NCI-H1048 (cell line): Measurements from ENCODE around the gene TBX21.
"Not testable (repeated sequence)": the region's sequence is repeated elsewhere in the genome, so short reads cannot be mapped to it uniquely, and the experiment has no call there.

Experiments used
- DNase-seq: peaks from one replicate; lab custom pipeline; 2025; lab: John Stamatoyannopoulos, UW

Gene TBX21

DNA sequence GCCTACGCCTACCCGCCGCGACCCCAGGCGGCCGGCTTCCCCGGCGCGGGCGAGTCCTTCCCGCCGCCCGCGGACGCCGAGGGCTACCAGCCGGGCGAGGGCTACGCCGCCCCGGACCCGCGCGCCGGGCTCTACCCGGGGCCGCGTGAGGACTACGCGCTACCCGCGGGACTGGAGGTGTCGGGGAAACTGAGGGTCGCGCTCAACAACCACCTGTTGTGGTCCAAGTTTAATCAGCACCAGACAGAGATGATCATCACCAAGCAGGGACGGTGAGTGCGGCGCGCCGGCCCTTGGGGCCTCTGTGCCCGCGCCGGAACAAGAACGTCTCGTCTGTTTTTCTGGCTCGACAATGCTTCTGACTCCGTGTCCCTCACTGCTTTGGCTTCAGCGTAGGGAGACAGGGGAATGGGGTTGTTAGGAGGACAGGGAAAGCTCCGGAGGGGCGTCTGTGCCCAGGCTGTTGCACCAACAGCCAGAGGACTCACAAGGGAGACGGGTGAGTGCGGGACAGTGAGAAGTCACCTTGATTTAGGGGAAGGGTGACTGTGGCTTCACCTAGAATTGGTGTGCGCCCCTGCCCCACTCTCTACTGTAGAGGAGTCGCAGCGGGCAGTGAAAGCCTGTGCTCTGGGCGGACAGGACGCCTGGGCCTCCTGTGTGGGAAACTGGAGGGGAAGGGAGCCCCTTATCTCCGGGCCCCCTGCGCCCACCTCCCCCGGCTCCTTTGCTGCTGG is 806 bp downstream of the TBX21 start:
- DNase-seq, result no peak

DNA sequence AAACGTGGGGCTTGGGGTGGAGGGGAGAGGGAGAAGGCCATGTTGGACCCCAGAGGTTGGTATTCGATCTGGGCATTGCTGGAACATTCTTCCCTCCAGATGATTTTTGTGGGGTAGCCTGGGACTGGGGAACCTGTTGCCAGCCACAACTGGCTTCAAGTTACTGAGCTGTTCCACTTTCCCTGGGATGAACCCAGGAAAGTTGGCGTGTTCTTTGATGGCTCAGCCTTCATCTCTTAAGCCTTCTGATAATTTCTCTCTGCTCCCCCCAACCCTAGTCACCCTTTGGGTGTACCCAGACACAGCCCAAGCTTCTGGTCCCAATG is 2.1 kb downstream of the TBX21 start:
- DNase-seq, result no peak

DNA sequence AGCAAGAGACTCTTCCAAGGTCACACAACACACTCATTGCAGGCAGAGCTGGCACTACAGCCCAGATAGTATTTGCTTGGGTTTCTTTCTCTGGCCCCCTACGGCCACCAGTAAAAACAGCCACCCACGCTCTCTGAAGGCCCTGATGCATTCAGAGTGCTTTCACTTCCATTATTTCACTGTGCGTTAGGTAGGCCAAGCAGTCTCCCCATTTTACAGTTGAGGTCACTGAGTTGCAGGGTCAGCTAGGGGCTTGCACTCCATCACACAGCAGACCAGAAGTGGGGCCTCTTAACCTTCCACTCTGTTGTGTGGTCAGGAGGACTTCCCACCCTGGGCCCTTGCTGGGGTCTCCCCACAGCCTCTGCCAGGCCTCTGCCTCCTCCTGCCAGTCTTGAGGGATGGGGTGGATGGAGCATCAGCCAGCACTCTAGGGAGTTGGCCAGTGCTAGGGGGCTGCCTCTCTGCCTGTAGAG is 2.5 kb downstream of the TBX21 start:
- no peak for DNase-seq

DNA sequence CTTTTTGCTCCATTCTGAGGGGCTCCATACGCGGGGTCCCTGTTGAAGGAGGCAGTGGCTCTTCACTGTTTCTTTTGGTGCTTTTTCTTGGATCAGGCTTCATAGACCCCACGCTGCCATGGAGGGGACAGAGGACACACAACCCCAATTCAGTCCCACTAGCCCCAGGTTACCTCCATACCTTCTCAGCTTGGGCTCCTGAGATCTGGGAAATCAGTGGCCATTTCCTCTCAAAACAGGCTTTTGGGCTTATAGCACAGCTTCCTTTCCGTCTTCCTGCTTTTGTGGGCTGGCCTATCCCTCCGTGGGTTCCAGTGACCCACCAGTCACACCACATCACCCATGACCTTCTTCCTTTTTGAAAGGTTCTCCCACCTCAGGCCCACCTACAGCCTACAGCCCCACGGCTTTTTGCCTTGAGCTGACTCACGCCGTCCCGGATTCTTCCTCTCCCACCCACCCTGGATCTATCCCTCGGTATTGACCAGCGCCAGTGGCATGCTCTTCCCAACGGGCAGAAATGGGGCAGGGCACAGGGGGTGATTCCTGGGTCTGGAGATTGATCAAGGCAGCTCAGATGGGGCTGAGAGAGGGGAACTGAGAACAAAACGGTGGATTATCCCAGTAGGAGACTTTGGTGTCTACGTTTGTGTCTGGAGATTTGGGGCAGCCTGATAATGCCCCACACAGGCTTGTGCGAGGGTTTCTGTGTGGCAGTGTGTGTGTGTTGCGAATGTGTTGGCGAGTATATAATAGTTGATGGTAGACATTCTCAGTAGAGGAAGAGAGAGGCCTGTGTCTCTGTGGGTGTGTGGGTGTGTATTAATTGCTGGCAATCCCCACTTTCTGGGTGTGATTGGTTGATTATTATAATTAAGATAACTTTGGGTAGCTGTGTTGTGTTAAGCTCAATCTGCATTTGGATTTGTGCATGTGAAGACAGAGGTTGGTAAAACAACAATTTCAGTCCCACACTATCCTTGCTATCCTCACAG is 3.8 kb downstream of the TBX21 start:
- no peak for DNase-seq

DNA sequence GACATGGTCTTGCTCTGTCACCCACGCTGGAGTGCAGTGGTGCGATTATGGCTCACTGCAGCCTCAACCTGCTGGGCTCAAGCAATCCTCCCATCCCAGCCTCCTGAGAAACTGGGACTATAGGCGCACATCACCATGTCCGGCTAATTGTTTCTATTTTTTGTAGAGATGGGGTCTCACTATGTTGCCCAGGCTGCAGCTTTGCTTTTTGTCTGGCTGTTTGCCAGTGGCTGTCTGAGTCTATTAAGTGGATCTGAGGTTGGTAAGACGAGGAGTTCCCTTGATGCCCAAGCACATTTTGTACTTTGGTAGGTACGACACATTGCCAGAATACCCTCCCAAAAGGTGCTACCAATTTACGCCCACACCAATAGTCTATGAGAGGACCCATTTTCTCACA is 5.1 kb downstream of the TBX21 start:
- no peak for DNase-seq

DNA sequence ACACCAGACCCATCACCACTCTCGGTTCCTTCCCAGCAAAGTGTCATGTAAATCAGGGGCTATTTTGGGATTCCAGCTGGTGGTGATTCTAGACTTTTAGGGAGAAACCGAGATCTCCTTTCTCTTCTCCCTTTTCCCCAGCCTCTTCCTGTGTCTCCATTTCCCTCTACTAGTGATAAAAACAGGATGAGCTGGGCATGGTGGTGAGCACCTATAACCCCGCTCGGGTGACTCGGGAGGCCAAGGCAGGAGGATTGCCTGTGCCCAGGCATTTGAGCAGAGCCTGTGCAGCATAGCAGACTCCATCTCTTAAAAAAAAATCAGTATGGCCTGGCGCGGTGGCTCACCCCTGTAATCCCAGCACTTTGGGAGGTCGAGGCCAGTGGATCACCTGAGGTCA is 6.1 kb downstream of the TBX21 start:
- no peak for DNase-seq

DNA sequence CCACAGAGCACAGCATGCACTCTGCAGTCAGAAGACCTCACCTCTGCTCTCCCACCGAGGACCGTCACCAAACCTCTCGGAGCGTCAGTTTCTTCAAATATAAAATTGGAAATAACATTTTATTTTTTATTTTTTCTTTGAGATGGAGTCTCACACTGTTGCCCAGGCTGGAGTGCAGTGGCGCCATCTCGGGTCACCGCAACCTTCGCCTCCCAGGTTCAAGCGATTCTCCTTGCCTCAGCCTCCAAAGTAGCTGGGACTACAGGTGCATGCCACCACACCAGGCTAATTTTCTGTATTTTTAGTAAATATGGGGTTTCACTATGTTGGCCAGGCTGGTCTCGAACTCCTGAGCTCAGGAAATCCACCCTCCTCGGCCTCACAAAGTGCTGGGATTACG is 6.9 kb downstream of the TBX21 start:
- DNase-seq, result not testable (repeated sequence)

DNA sequence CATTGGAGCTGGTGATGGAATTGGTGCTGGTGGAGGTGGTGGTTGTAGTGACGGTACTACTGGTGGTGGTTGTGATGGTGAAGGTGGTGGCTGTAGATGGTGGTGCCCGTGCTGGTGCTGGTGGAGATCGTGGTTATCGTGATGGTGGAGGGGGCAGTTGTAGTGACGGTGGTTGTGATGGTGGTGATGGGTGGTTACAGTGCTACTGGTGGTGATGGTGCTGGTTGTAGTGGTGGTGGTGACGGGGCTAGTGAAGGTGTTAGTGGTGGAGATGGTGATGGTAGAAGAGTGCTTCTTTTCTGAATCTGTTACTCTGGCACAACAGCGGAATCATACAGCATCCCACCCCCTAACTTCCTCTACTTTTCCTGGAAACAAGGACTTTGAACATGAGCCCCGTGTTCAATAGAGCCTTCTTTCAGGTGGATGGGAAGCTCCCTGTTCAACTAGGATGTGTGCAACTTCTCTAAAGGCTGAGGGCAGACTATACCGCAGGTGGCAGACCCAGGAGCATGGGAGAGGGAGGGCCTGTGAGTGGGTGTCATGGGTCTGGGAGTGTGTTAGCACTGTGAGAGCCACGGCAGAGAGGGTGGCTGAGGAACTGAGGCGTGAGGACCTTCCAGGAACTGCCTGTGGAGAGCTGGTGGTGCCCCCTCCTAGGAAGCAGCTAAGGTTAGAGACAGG is 8.2 kb downstream of the TBX21 start:
- DNase-seq, result no peak

DNA sequence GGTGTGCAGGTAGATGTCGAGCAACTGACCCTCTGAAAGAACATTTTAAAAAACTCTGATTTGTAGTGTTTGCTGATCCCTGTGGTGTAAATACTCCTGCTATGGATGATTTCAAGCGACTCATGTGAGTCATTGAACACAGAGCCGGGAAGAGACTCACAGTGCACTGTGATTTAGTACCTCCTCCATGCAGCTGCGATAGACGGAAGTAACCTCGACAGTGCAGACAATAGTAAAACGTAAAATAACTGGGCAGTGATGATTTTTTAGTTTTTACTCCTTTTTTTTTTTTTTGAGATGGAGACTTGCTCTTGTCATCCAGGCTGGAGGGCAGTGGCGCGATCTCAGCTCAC is 8.7 kb downstream of the TBX21 start:
- DNase-seq, result no peak

DNA sequence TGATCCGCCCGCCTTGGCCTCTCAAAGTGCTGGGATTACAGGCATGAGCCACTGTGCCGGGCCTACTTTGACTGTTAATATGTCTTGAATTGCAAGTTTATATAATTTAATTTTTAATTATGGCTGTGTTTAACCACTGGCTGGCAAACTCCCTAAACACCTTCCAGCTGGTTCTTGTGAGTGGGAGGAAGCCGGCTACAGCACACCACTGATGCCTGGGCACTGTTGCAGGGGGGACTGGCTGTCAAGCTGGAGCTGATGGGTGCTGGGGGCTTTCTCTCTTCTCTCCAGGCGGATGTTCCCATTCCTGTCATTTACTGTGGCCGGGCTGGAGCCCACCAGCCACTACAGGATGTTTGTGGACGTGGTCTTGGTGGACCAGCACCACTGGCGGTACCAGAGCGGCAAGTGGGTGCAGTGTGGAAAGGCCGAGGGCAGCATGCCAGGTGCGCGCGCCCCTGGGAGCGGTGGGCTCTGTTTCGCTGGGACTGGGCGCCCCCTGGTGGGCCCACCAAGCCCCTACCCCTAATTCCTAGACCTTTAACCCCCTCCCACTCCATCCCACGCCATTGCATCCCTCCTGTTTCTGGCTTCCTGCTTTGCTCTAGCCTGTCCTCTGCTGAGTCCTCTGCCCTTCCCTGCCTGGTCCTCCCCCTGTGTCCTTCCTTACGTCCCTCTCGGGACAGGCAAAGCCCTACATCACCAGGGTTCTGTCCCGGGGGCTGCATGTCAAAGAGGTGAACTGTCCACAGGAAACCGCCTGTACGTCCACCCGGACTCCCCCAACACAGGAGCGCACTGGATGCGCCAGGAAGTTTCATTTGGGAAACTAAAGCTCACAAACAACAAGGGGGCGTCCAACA is 9.5 kb downstream of the TBX21 start:
- DNase-seq, result no peak

DNA sequence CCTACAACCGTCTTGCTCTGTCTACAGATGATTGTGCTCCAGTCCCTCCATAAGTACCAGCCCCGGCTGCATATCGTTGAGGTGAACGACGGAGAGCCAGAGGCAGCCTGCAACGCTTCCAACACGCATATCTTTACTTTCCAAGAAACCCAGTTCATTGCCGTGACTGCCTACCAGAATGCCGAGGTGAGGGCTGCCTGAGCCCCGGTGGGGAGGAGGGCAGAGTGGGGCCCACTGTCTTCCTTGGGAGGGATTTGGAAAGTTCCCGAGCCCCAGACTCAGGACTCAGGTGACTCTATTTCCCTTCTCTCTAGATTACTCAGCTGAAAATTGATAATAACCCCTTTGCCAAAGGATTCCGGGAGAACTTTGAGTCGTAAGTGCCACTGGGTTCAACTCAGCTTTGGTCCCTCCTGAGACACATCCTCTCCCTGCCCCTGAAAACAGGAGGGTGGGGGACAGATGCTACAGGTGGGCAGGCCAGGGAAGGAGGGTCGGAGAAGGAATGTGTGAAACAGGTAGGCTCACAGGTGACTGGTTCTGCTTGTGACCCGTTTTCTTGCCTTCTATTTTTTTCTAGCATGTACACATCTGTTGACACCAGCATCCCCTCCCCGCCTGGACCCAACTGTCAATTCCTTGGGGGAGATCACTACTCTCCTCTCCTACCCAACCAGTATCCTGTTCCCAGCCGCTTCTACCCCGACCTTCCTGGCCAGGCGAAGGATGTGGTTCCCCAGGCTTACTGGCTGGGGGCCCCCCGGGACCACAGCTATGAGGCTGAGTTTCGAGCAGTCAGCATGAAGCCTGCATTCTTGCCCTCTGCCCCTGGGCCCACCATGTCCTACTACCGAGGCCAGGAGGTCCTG is 11.4 kb downstream of the TBX21 start:
- no peak for DNase-seq

DNA sequence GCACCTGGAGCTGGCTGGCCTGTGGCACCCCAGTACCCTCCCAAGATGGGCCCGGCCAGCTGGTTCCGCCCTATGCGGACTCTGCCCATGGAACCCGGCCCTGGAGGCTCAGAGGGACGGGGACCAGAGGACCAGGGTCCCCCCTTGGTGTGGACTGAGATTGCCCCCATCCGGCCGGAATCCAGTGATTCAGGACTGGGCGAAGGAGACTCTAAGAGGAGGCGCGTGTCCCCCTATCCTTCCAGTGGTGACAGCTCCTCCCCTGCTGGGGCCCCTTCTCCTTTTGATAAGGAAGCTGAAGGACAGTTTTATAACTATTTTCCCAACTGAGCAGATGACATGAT is 12.0 kb downstream of the TBX21 start:
- no peak for DNase-seq

DNA sequence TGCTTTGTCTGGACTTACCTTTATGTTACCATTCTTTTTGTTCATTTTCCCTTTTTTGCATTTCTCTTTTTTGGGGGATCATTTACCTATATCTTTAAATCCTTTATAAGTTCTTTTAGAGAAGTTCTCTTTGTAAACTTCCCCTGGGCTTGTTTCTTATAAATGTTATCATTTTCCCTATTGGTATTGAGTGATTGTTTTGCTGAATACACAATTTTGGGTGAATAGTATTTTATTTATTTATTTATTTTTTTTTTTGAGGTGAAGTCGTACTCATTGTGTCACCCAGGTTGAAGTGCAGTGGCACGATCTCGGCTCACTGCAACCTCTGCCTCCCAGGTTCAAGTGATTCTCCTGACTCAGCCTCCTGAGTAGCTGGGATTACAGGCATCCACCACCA is 18.4 kb downstream of the TBX21 start:
- no peak for DNase-seq

DNA sequence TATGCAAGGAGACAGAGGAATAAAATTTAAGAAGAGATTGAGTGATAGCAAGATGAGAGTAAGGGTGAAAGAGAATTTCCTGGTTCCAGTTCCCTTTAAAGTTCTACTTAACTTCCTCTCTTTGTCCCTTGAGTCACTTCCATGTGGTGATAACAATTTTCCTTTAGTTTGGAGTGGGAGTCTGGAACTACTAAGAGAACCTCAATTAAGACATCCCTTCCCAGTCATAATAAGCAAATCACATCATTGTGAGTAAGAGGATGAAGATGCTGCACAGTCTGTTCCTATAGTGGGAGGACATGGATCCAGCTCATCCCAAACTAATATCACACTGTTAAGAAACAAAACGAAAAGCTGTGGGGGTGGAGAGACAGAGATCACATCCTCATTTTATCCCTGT is 24.4 kb downstream of the TBX21 start:
- no peak for DNase-seq

DNA sequence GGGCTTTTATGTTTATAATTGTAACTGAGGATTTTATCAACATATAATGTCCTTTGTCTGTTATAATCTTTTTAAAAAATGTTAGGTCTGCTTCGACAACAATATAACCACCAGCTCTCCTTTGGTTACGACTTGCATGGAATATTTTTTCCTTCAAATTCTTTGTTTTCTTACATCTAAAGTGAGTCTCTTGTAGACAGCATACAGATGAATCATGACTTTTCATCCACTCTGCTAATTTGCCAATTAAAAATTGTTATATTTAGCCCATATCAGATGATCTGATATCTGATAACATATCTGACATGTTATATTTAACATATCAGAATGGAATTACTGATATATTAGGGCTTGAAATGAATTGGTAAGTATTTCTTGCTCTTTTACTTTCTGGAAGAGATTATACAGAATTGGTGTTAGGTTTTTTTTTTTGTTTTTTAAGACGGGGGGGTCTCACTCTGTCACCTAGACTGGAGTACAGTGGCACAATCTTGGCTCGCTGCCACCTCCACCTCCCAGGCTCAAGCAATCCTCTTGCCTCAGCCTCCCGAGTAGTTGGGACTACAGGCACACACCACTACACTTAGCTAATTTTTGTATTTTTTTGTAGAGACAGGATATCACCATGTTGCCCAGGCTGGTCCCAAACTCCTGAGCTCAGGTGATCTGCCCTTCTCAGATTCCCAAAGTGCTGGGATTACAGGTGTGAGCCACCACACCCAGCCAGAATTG is 27.5 kb downstream of the TBX21 start:
- DNase-seq, result no peak

DNA sequence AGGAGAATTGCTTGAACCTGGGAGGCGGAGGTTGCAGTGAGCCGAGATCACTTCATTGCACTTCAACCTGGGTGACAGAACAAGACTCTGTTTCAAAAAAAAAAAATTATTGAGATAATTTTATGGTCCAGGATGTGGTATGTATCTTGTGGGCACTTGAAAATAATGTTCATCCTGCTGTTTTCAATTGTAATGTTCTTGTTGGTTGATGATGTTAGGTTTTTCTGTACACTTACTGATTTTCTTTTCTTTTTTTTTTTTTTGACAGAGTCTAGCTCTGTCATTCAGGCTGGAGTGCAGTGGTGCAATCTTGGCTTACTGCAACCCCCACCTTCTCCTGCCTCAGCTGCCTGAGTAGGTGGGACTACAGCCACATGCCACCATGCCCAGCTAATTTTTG is 29.7 kb downstream of the TBX21 start:
- no peak for DNase-seq

DNA sequence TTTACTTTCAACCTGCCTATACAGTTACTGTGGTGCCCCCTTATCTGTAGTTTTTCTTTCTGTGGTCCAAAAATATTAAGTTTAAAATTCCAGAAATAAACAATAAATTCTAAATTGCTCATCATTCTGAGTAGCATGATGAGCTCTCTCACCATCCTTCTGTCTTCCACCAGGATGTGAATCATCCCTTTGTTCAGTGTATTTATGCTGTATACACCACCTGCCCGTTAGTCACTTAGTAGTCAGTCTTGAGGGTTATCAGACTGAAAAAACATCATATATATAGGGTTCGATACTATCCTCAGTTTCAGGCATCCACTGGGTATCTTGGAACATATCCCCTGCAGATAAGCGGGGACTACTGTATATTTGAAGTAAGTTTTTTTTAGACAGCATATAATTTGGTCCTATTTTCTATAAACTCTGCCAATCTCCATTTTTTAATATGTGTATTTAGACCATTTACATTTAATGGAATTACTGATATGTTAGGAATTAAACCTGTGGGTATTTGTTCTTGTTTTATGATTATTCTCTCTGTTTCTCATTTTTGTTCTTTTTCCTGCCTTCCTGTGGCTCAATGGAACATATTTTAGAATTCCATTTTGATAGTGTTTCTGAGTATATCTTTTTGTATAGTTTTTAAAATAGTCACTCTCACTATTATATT is 31.0 kb downstream of the TBX21 start:
- no peak for DNase-seq

DNA sequence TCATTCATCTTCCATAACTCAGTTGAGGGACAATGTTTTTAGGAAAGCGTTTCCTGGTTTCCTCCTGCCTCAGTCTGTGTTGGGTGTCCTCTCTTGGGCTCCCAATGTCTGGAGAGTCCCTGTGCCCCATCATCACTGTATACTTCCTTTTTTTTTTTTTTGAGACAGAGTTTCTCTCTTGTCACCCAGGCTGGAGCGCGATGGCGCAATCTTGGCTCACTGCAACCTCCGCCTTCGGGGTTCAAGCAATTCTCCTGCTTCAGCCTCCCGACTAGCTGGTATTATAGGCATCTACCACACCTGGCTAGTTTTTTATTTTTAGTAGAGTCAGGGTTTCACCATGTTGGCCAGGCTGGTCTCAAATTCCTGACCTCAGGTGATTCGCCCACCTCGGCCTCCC is 40.6 kb downstream of the TBX21 start:
- not testable (repeated sequence) for DNase-seq

DNA sequence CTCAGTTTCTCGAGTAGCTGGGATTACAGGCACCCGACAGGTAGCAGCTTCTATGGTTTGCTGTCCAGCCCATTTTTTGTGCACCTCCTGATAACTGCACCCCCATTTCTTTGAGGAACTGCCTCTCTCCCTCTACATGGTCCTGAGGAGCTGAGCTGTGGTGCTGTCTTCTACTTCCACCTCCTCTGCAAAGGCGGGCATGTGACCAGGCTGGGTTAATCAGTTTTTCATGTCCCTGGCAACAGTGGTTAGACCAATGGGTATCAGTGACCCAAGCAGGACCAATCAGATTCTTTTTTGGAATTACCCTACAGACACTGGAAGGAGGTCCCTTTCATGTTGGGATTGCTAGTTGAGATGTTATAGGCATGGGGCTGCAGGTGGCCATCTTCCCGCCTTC is 41.3 kb downstream of the TBX21 start:
- DNase-seq, result no peak
